Medulla oblongata (tissue), 1 donor: ENCODE measurements around the gene S100A10.

Experiments
- DNase-seq: peaks from one replicate; pipeline ENCODE4 v3.0.0-alpha.2; 2015; ENCODE audit errors: extremely low spot score

Gene S100A10, protein sequence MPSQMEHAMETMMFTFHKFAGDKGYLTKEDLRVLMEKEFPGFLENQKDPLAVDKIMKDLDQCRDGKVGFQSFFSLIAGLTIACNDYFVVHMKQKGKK

DNA sequence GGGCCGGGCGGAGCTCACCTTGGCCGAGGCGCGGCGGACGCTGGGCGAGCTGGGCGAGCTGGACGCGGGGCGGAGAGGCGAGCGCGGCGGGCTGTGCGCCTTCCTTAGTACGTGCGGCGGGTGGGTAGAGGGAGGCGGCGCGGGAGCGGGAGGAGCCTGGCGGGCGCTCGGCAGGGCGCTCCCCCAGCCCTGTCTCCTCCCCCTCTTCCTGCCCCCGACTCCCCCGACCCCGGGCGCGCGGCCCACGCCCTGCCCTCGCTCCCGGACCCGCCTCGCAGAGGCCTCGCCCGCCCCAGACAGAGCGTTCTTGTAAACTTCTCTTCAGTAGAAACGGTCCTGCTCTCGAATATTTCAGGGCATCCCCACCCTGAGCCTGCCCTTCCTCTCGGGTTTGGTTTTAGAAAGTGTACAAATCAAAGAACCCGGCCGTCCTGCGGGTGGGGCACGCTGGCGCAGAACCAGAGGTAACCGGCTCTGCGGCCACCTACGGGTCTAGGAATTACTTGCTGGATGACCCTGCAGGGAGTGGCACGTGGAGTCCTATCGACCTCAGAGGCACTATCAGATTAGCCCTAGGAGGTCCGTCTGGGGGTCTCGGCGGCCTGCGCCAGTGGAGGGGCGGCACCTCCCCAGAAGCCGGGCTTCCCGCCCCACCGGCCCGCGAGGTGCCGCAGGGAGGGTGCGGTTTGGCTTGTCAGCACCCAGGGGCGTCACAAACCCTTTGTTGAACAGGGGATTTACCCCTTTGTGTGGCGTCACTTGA is at the start of gene S100A10:
TSS of gene S100A10 (minus strand) at position 126 of the 763 bp plus-strand sequence. CDS start 7,629 bp downstream, outside the sequence.
- peak; percentile 43 for DNase-seq

DNA sequence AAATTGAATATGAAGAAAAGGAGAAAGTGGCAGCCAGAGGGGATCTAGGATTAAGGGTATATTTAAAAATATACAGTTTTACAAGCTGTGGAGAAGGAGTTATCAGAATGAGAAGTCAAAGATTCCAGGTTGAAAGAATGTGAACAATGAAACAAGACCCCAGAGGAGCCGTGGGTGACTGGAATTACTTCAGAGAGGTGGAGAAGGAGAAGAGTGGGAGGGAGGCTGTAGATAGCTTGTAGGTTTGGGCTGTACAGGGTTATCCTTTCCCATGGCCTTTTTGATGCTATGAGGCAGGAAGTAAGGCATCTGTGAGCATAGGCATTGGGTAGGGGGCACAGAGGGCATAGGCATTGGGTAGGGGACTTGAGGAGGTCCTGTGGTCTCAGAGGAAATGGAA is 48.4 kb upstream of the S100A10 start:
- no peak for DNase-seq

DNA sequence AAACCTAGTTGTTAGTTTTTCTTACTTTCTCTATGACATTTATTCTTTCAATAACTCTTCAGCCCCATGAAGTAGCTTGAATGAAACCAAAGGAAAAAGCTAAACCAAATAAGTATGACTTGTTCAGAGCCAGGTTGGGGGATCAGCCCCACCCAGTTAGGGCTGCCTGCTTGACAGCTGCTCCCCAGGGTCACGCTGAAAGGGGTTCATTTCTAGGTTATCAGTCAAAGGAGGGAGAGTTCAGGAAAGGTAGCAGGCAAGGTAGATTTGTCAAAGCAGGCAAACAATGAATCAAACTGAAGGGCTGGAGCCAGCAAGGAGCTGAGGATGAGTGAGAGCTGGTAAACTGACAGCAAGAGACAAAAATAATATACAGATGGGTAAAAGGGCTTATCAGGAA is 46.2 kb upstream of the S100A10 start:
- DNase-seq = no peak

DNA sequence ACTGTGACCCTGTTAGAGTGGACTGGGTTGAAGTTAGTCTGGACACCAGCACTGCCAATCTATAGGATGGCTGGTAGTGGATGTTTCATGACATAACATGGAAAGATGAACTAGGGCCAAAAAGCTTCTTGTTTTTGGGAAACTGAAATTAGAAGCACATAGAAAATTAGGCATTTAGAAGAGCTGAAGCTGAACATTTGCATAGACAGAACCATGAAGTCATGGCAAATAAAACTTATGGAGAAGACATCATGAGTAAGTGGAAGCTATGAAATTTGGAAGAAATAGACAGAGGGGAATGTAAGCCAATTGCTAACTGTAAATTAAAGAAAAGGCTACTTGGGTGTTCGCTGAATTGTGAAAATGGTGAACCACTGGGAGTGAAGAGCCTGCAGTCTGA is 45.8 kb upstream of the S100A10 start:
- DNase-seq = no peak

DNA sequence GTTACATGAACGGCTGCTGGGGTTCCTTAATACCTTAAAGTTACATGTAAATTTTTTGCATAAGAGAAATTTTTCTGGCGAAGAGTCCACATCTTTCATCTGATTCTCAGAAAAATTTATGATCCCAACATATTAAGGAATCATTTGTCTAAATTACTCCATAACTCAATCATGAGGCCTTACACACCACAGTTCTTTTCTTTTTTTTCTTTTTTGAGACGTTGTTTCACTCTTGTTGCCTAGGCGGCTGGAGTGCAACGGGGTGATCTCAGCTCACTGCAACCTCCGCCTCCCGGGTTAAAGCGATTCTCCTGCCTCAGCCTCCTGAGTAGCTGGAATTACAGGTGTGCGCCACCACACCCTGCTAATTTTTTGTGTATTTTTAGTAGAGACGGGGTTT is 45.2 kb upstream of the S100A10 start:
- no peak for DNase-seq

DNA sequence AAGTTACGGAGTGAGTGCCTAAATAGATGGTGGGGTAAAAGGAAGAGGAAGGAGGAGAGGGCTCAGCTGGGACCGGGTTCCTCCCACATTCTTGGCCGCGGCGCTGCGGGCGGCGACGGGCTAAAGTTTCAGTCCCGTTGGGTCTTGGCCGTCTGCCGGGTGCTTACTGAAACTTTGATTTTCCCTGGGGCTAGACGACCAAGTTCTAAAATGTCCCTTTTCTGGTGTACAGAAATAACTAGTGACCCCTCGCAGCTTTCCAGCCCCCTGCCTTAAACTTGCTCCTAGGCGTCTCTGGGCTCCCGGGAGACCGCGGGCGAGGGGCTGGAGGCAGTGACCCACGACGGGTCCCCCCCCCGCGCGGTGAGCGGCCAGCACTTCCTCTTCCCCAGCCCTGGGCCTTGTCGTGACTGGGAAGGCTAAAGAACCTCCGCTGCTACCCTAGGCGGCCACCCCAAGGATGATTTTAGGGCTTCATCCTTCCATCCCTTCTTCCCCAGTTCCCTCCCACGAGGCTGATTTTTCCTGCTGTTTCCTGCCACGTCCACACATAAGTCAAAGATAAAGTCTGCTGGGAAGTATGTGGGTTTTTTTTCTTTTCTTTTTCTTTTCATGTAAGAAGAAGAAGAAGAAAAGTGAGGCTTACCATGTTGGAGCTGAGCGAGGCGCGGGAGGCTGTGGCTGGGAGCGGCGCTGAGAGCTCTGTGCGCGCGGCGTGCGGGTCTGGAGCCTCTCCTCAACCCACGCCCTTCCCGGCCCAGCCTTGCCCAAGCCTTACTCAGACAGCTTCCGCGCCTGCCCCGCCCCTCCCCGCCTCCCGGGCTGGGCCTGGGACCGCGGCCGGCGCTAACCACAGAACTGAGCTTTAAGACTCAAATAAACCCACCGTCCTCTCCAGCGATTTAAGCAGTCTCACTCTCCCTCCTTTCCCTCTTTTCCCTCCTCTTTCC is 42.9 kb upstream of the S100A10 start, which contains the start of gene S100A11:
TSS of gene S100A11 (minus strand) at position 738 of the 950 bp plus-strand sequence. CDS start at position 649, 89 bp downstream.
- DNase-seq = peak; percentile 69

DNA sequence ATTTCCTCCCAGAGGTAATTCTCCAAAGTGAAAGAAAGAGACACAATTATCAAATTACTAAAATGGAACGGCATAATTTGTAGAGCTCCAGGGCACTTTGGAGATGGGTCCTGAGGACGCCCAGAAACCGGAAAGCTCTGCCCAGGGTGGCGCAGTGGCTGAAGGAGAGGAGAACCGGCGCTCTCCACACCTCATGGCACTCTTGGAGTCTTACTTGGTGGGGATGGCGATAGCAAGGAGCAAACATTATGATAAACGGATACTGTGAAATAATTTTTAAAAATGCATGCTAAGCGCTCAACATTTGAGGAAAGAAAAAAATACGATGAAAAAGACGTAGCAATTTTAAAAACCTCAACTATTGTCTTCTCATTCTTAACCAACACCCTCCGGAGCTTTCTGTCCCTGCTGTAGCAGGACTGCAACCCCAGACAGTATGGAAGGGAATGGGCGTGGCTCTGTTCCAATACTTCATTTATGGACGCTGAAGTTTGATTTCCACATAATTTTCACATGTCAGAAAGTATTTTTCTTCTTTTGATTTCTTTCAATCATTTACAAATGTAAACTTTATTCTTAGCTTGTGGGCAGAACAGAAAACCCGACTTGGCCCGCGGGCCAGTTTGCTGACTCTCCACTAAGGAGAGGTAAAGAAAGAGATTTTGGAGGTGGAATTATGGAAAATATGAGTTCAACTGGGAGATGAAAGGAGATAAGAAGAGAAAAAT is 42.0 kb upstream of the S100A10 start:
- peak; percentile 9 for DNase-seq

DNA sequence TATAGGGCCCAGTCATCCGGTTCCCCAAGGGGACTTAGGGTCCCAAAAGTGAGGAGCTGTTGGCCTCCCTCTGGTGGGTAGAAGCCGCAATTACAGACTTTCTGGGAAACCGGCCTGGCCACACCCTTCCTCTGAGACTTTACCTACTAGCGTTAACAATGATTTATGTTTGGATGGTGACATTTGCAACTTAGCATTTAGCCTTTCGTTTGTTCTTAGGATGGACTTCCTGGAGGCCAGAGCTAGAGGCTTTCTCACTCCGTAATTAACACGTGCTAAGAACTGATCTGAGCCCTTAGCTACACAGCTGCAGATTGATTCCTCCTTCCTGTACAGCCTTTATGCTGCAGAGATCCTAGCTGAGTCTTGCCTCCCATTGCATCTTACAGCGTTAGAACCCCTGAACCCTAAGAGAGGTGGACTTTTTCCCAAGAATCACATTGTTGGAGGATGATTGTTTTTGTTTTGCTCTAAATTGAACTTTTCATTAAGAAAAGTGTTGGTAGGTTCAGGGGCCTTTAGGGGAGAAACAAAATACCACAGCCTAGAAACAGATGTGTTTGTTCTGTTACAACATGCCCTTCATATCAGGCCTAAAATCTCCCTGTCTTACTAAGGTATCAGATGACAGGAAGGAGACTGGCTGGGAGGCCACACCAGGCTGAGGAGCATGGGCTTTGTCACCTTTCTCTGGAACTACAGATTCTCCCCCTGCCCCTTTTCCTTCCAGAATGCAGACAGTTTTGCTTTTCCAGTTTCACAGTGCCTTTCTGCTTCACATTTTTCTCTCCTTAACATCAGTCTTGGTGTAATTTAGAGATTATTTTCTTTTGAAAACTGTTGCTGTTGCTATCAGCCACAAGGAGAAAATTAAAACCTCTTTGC is 41.2 kb upstream of the S100A10 start:
- DNase-seq = peak; percentile 15

DNA sequence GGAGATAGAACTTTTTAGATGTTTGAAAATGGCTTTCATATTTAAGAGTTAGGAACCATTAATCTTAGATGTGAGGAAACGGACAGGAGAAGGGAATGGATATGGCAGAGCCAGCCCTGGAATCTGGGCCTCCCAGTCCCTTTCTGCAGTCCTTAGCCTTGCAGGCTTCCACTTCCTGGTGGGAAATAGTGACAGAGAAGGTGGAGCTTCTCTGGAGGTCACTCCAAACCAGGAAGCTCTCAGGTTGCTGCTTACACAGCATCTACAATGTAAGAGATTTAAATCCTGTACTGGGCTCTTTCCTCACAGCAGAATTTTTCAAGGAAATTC is 40.6 kb upstream of the S100A10 start:
- DNase-seq = no peak

DNA sequence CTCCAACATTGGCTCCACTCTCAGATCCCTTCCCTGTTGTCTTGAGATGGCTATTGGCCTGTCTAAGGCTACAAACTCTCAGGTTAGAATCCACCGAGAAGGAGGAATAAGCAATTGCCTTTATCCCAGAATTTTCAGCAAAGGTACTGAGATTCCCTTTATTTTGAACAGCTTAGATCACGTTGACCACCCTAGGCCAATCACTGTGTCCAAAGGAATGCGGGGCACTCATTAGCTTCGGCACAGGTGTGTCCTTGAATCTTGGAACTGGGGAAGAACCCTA is 36.2 kb upstream of the S100A10 start:
- DNase-seq = no peak

DNA sequence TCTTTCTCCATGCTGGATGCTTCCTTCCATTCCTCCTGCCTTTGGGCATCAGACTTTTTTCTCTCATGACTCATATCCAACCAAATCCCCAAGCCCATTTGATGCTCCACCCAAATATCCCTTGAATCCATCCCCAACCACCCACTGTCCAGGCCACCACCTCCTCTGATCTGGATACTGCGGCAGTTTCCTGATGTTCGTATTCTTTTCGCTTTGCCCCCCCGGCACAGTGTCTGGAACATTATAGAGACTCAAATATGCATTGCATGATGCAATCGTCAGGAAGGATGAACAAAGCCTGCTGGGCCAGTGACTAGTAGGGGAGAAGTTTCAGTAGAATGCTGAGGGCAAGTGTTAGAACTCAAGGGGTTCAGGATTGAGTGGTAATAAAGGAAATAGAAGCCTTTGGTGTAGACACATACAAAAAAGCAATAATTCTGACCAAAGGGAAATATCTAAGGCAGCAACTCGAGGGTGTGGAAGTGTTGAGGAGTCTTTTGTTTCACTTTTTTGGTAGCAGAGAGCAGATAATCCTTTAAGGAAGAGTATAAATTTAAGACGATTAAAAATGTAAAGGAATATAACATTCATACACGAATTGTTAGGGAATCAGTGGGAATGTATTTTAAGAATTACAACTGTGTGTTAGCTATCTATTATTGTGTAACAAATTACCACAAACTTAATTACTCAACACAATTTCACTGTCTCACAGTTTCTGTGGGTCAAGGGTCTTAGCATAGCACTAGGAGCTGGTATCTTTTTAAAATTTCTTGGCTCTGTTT is 35.7 kb upstream of the S100A10 start:
- no peak for DNase-seq

DNA sequence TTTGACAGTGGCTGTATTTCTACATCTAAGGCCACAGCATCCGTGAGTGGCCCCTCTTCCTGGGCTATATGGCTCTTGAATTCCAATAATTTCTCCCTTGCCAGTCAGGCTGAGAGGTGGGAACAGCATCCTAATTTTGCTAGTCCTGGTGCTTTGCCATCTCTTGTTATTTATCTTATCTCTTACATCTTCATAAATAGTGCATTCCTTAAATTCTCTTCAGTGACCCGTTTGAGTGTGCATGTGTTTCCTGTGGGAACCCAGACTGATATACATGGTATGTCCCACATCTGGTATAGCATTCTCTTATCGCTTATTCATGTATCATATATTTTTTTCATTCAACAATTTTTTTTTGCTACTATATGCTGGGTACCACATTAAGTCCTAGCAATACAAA is 33.2 kb upstream of the S100A10 start:
- no peak for DNase-seq

DNA sequence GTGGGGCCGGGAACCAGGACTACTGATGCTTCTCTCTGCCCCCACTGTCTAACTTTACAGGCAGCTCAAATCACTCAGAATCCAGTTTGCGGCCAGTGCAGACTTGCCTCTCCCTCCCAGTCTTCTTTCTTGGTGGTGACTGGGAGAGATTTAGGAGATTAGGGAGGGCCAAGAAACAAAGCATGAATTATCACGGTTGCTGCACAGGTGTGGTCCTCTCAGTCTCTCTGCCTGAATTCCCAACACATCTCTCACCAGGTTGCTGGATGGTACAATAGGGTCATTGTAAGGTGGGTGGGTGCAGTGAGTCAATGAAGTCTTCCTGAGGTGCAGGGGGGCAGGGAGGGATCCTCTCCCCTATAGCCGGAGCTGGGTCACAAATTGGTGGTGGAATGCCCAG is 30.6 kb upstream of the S100A10 start:
- DNase-seq = no peak

DNA sequence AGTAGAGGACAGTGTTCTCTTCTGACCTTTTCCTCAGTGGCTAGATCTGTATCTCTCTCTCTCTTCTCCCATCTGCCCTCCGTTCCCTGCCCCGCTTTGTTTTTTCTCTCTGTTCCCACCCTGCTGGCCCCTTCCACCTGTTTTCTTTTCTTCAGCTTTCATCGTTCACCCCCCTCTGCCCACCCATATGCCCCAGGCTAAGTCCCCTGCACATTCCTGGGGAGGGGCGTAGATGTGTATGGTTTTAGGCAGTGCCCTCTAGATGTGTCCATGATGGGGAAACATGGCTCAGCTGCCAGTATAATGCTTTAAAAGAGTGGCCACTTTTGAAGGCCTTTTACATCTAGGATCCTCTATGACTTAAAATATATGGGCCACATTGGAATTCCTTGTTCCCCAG is 29.6 kb upstream of the S100A10 start:
- no peak for DNase-seq

DNA sequence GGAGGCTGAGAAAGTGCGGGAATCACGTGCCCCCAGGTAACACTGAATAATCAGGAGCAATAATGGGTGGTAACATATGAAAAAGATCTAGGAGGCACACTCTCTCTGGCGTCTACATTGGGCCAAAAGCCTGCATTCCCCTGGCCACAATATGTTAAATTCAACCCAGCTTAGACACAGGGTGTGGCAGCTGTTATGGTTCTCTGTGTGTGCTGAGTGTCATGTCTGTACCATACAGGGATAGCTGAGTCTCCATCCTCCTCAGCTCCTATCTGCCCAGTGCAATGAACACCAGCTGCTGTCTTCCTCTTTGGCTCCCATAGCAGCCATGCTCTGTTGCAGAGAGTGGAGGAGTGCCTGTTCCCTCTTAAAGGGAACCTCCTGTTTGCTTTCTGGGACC is 28.8 kb upstream of the S100A10 start:
- DNase-seq = no peak

DNA sequence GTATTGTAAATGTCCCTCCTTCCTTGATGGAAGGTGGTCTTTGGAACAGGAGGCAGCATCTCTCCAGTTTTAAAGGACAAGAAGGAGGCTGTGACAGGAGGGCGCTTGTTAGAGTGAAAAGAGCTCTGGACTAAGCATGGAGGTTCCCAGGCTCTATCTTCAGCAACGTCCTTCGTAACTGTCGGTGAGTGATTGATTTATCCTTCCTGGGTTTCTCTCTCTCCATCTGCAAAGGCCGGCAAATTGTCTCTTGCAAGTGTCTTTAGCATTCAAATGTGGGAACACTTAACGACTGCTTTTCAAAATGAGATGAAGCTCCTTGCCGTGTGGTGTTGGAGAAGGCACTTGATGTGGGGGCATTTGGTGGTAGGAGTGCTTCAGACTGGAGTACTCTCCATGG is 27.9 kb upstream of the S100A10 start:
- no peak for DNase-seq

DNA sequence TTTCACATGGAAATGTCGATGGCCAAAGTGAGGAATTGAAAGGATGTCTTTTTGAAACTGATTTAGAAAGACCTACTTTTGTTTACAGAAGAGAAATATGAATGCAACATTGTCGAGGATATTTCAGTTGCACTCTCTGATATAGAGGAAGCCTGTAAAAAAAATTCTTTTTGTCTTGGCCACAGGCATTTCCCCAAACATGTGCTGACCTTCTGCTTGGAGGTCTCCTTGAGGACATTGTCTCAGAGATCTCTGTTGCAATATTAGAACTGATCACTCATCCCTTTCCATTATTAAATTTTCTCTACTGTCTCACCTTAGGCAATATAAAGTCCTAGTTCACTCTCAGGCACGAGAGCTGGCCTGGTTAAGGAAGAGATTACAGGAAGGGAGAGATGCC is 27.2 kb upstream of the S100A10 start:
- no peak for DNase-seq

DNA sequence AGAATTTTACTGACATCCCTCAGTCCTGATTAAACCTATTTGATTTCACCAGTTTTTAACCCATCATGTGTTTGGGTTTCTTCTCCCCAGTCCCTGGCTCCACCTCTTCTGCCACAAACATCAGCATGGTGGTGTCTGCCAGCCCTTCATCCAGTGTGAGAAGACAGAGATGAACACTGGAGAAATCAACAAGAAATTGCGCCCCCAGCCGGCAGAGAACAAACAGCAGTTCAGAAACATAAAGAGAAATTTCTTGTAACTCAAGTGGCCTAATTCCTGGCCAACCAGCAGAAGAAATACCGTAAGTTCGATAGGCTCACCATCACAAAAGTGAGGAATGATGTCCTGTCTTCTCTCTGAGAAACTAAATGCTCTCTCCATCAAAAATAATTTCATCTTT is 24.9 kb upstream of the S100A10 start:
- DNase-seq = no peak

DNA sequence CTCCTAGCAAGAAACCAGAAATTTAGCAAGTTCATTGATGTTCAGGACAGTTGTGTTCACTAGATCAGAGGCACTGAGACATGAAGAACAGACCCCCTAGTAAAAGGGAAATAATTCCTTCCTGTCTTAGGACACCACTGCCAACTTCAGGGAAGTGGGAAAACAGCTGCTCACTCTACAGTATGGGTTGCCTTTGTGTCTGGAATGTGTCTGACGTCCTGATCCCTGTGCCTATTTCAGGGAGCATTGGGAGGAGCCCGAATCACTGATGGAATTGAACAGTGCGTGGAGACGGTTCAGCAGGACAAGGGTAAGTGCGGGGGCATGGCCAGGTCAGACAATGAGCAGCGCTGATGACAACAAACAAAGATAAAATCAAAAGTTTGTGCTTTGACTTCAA is 22.1 kb upstream of the S100A10 start:
- DNase-seq = no peak

DNA sequence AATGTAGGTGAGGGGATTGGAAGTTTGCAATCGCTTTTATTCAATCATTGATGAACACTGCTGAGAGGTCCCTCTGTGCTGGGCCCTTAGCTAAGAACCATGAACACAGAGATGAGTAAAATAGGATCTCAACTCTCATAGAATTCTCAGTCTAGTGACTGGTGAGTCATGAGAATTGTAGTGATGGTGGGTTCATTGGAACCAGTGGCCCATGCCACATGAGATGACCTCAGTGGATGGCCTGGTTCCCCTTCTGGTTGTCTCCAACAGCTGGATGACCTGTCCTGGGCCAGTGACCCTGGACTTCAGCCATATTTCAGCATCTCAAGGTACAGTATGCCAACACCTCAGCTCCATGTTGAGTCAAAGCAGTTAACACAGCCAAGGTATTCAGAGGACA is 21.3 kb upstream of the S100A10 start:
- DNase-seq = no peak
